ENCODE measurements around the gene KCNH6. TPM values are rescaled to one million over a fixed set of nuclear protein-coding genes. Genes with fewer than 3 reads are reported as not detected.

Gene KCNH6
- total and polyA plus RNA-seq, 9 of the 15 experiments (the other 6 are each of a cell fraction or from before 2014, with no cell fraction given) = not detected

GRCh38 chr17:63519972-63520882 lies 2.9 kb upstream of the KCNH6 start:
- WGBS (ENCODE audit: insufficient coverage, low coverage, missing lambda C conversion rate) = 2% methylated on average over 5 of the region's 5 CpGs
- Histone ChIP-seq H3K9ac (ENCODE audit: insufficient read depth in 1 of 2, low read depth in 2 of 2, low read length in 2 of 2) (no peak overlapping the region), H3K4me1 (replicated peaks in 1 of 2; ENCODE audit: control insufficient read depth in 2 of 2, insufficient read depth in 2 of 2, low read length in 2 of 2) (peaks cover 0 to 5% of the 10 kb centered on the region in 2 experiments; a peak in 2 of 5 replicates), H3K36me3 (ENCODE audit: control insufficient read depth, insufficient read depth, low read length) (no peaks in the 10 kb centered on the region), H3K4me3 (no peak overlapping the region), H2AFZ (ENCODE audit: low read depth, low read length) (no peak overlapping the region), H3K9me1 (ENCODE audit: control insufficient read depth, insufficient read depth, low read length) (peaks cover 3% of the 10 kb centered on the region), H3K27me3 (ENCODE audit: control insufficient read depth in 2 of 2, insufficient read depth in 2 of 2, low read length in 2 of 2) (peaks cover 6 to 32% of the 10 kb centered on the region in 2 experiments; a peak in 3 of 5 replicates), H3K27ac (ENCODE audit: extremely low read depth, low read depth, low read length) (no peak overlapping the region), H3K9me3 (replicated peaks; ENCODE audit: control insufficient read depth, insufficient read depth, low read depth, low read length) (no peaks in the 10 kb centered on the region), H4K20me1 (replicated peaks; ENCODE audit: control insufficient read depth, insufficient read depth, low read length) (peaks cover 20% of the 10 kb centered on the region), H3K4me2 (ENCODE audit: insufficient read depth, low read length) (no peak overlapping the region), H3K79me2 (ENCODE audit: control insufficient read depth, insufficient read depth, low read length) (no peaks in the 10 kb centered on the region)
- ChIA-PET POLR2A (interaction anchor here (0.6 to 1.1 kb wide), 3 partner anchors 12 to 244 kb away, joined by 3 to 4 read pairs (median 3); no protein-coding TSS in a partner anchor), CTCF (ENCODE audit: low intra/inter-chr PET ratio) (no interaction called here)
- no peak for TF ChIP-seq EP300 (IDR thresholded peaks at IDR 0.05; ENCODE audit: low read length)
- no peak for TF ChIP-seq ZNF717 (CRISPR knock-in tag; IDR thresholded peaks at IDR 0.05)
- no peak for DNase-seq (ENCODE audit: extremely low read depth in 1 of 4, low spot score in 3 of 4)
- no TSS peak for BruUV-seq (replicated peaks)
- no peak for FAIRE-seq
- ATAC-seq = no peak
- intact Hi-C loops (cut with micrococcal nuclease) = no loop called here
- in situ Hi-C loops (cut with MboI) = no loop called here

GRCh38 chr17:63524051-63524450 lies 893 bp downstream of the KCNH6 start:
- peaks cover 6 to 44% of the 10 kb centered on the region in 2 experiments; a peak in 4 of 5 replicates for H3K27me3 ChIP-seq (ENCODE audit: control insufficient read depth in 2 of 2, insufficient read depth in 2 of 2, low read length in 2 of 2)
- peaks cover 5% of the 10 kb centered on the region for H3K9me1 ChIP-seq (ENCODE audit: control insufficient read depth, insufficient read depth, low read length)
- peaks cover 0 to 6% of the 10 kb centered on the region in 2 experiments; a peak in 2 of 5 replicates for H3K4me1 ChIP-seq (replicated peaks in 1 of 2; ENCODE audit: control insufficient read depth in 2 of 2, insufficient read depth in 2 of 2, low read length in 2 of 2)
- no peaks in the 10 kb centered on the region for H3K79me2 ChIP-seq (ENCODE audit: control insufficient read depth, insufficient read depth, low read length)
- ChIA-PET POLR2A (interaction anchor here (0.6 kb wide), 1 partner anchor 87 kb away, joined by 3 read pairs; no protein-coding TSS in a partner anchor), CTCF (ENCODE audit: low intra/inter-chr PET ratio) (no interaction called here)
- BruUV-seq (replicated peaks) = no TSS peak
- no peaks in the 10 kb centered on the region for H3K36me3 ChIP-seq (ENCODE audit: control insufficient read depth, insufficient read depth, low read length)
- H3K4me3 ChIP-seq = no peak overlapping the region
- H3K4me2 ChIP-seq (ENCODE audit: insufficient read depth, low read length) = no peak overlapping the region
- ATAC-seq (no peak), FAIRE-seq (no peak), DNase-seq (ENCODE audit: extremely low read depth in 1 of 4, low spot score in 3 of 4) (no peak)
- in situ Hi-C loops (cut with MboI) = no loop called here
- H3K9me3 ChIP-seq (replicated peaks; ENCODE audit: control insufficient read depth, insufficient read depth, low read depth, low read length) = no peaks in the 10 kb centered on the region
- H3K27ac ChIP-seq (ENCODE audit: extremely low read depth, low read depth, low read length) = no peak overlapping the region
- peaks cover 23% of the 10 kb centered on the region for H4K20me1 ChIP-seq (replicated peaks; ENCODE audit: control insufficient read depth, insufficient read depth, low read length)
- H2AFZ ChIP-seq (ENCODE audit: low read depth, low read length) = no peak overlapping the region
- intact Hi-C loops (cut with micrococcal nuclease) = no loop called here
- TF ChIP-seq TRIM25 (IDR thresholded peaks at IDR 0.05; ENCODE audit: borderline replicate concordance) (no peak), POU5F1 (IDR thresholded peaks at IDR 0.05; ENCODE audit: borderline replicate concordance, low read depth, low read length, partially characterized antibody) (no peak), MLLT1 (IDR thresholded peaks at IDR 0.05) (no peak)
- H3K9ac ChIP-seq (ENCODE audit: insufficient read depth in 1 of 2, low read depth in 2 of 2, low read length in 2 of 2) = no peak overlapping the region
- WGBS (ENCODE audit: insufficient coverage, low coverage, missing lambda C conversion rate) = 30% methylated on average over 14 of the region's 14 CpGs
